Limb (tissue), 2 donors: ENCODE results near the gene LZTFL1.
A peak's percentile ranks its signal among the peaks of the same experiment; 100 is the strongest.

Experiments used
- DNase-seq, 2 donors: peaks; one replicate each; pipeline ENCODE4 v3.0.0-alpha.2; 2016; ENCODE audit errors: extremely low spot score in 2 of 2

LZTFL1 gene

GRCh38 chr3:45786801-45787495 is 55.0 kb downstream of the LZTFL1 start:
- no peak for DNase-seq

- no peak for DNase-seq
Measured at GRCh38 chr3:45785605-45786150, 56.2 kb downstream of the LZTFL1 start.

- DNase-seq, result no peak
Measured at GRCh38 chr3:45783667-45784066, 58.3 kb downstream of the LZTFL1 start.

GRCh38 chr3:45782381-45782780 is 59.5 kb downstream of the LZTFL1 start:
- DNase-seq, result no peak

GRCh38 chr3:45781841-45782240 is 60.1 kb downstream of the LZTFL1 start:
- DNase-seq, result no peak

GRCh38 chr3:45781271-45781670 is 60.6 kb downstream of the LZTFL1 start:
- DNase-seq, result no peak

- DNase-seq, result no peak
Measured at GRCh38 chr3:45779746-45780735, 61.9 kb downstream of the LZTFL1 start.

- DNase-seq, result peak in 1 of 2 donors; percentile 2
Measured at GRCh38 chr3:45778761-45779201, 63.1 kb downstream of the LZTFL1 start.

- DNase-seq, result peak in 1 of 2 donors; percentile 18
Measured at GRCh38 chr3:45777746-45778386, 64.1 kb downstream of the LZTFL1 start.

GRCh38 chr3:45777111-45777745 is 64.7 kb downstream of the LZTFL1 start:
- peak in 1 of 2 donors; percentile 6 for DNase-seq

- peak in 1 of 2 donors; percentile 47 for DNase-seq
Measured at GRCh38 chr3:45776611-45777010, 65.3 kb downstream of the LZTFL1 start.

GRCh38 chr3:45776301-45776595 is 65.7 kb downstream of the LZTFL1 start:
- DNase-seq, result no peak

GRCh38 chr3:45775571-45776300 is 66.2 kb downstream of the LZTFL1 start:
- no peak for DNase-seq

GRCh38 chr3:45774581-45775521 is 67.1 kb downstream of the LZTFL1 start:
- DNase-seq, result no peak

GRCh38 chr3:45773714-45774449 is 68.0 kb downstream of the LZTFL1 start:
- DNase-seq, result peak in 1 of 2 donors; percentile 2
